Endometrial microvascular endothelial cells (primary cell): ENCODE results near the gene ADORA2A. TPM values are rescaled to one million over a fixed set of nuclear protein-coding genes. Genes with fewer than 3 reads are reported as not detected.
"Not testable (repeated sequence)": the region's sequence is repeated elsewhere in the genome, so short reads cannot be mapped to it uniquely, and the experiment has no call there.

Experiments used
- in situ Hi-C: cut with HindIII; loops from 2 replicates; pipeline ENCODE4 v1.10.0; 2017; ENCODE audit warnings: low sequenced_read_pairs, low pct_unique_long_range_greater_than_20kb; ENCODE audit errors: inconsistent ontology term
- total RNA-seq: library from RNA; depleted of rRNA; stranded (reverse); fragments of >200 nt; gene quantifications from one replicate; pipeline ENCODE4 v1.2.3, GENCODE V29; 2015; ENCODE audit errors: inconsistent ontology term

ADORA2A gene
- total RNA-seq, 1 donor from 2014 or later: 2.1 TPM

DNA sequence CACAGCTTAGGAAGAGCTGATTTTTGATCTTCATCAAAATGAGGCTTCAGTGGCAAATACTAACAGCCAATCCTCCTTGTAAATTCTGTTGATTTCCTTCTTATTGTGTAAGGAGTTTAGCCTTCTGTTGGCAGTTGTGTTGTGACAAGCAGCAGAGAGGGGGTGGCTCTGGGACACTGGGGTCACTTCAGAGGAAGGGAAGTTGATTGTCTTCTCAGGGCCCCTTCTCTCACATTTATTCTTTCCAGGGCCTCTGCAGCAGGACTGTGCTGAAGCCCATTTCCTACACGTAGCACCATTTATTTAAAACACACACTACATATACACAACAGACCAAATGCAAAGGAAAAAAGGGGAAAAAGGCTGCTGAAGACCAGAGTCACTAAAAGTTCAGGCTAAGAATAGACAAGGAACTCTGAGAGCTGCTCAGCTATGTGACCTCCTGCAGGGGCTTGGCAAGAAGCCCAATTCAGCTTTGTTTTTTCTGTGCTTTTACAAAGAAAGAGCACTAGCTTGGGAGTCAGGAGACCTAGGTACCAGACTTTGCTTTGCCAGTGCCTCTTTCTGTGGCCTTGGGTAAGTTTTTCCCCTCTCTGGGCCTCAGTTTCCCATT, 39.4 kb downstream of the ADORA2A start:
- in situ Hi-C loops: no loop called here

DNA sequence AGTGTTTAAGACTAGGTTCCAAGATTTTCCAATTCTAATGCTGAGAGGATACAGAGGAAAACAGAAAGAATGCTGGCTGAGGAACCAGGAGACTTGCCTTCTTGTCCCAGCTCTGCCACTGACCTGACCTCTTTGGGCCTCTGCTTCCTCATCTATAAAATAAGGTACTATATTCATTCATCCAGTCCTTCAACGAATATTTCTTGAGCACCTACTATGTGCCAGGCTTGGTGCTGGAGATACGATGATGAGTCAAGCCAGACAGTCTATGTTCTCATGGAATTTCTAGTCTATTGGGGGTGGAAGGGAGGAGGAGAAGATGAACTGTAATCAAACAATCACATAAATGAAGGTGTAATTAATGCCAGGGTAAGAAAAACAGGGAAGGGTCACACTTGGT, 39.9 kb downstream of the ADORA2A start:
- in situ Hi-C loops: no loop called here

DNA sequence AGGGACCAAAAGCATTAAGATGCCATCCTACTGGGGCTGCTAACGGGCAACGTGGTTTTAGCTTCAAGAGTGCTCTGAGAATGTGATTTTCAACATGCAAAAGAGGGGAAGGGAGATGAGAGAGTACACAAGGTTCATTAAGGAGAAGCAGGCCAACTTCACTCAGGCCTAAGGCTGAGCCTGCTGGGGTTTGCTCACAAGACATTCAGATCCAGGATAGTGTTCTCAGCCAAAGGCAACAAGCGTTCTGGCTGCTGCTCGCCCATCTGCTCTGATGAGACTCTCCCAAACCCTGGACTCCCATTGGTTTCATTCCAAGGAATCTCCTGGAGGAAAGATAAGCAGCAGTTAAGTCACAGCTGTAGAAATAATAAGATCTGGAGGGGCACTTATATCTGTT, 44.2 kb downstream of the ADORA2A start:
- in situ Hi-C loops: no loop called here

DNA sequence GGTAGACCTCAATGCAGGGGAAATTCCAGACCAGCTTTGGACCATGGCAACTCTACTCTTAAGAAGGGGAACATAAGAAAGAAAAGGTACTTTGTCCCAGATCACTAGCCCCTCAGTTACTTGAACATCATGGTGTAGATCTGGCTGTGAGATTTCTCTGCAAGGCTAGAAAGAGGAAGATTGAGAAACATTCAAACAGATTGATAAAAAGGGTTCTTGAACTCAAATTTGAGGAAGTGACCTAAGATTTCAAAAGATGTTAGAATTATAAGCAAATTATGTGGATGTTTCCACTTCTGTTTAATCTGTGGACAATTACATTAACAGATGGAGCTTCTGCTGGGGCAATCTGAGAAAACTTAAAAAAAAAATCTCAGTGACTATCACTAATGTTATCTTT, 45.9 kb downstream of the ADORA2A start:
- in situ Hi-C loops: no loop called here

DNA sequence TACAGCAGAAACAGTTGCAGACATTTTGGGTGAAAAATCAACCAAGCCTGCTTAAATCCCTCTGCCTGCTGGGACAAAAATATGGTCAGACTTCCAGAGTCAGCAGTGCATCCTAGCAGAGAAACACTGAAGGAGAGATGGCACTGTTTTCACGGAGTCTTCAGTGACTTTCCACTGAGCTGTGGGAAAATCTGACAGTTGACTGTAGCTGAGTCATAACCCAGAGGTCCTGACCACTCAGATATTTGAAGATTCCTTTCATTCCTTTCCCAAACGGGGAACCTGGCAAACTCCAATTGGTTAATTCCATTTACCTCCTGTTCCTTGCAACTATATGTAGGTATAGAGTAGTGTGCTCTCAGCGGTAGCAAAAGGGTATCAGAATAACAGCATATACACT, 46.8 kb downstream of the ADORA2A start:
- in situ Hi-C loops: no loop called here

DNA sequence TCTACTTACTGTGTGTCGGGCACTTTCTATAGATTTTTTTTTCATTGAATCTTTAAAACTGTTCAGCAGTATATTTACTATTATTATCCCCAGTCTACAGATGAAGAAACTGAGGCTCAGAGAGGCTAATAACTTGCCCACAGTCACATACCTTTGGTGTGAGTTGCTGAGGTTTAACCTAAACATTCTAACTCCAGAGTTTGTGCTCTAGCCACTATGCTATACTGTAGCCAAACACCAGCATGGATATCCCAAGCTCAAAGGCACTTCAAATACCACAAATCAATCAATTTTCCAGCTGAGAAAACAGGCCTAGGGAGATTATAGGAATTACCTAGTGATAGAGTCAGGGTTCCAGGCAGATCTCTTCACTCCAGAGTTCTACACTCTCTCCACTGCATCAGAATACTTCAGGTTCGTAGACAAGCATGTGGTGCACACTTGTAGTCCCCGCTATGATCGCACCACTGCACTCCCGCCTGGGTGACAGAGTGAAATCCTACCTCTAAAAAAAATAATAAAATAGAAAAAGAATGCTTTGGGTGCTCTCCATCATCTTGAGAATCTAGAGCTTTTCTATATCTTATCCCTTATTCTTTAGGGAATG, 47.4 kb downstream of the ADORA2A start:
- in situ Hi-C loops: no loop called here

DNA sequence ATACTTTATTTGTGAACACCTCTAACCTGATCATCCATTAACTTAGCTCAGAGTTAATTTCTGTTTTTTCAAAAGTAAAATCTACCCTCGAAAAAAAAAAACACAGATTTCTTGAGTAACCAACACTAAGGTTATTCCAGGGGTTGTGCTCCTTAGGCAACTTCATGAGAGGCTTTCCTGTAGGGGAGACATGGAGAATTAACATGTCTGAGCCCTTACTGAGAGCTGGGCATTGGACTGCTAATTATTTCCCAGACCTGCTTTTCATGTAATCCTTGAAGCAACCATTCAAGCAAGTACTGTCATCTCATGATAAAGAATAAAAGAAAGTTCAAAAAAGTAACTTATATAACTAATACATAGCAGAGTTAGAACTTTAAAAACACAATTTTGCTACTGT, 54.2 kb downstream of the ADORA2A start:
- in situ Hi-C loops: no loop called here

DNA sequence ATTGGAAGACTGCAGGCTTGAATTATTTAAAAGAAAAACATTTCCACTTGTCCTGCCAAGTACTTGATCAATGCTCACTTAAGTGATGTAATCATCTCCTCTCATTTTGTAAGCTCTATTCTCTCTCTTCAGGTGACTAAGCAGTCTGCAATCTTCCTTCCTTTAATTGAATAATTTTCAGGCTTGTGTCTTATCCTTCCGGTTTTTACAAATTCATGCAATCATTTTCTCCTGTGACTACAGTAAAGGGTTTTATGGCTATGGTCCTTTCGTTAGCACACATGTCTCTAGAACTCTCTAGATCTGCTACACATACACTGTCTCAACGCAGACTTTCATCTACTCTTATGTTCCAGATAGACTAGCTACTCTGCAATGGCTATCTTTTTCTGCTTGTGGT, 55.2 kb downstream of the ADORA2A start:
- in situ Hi-C loops: no loop called here

DNA sequence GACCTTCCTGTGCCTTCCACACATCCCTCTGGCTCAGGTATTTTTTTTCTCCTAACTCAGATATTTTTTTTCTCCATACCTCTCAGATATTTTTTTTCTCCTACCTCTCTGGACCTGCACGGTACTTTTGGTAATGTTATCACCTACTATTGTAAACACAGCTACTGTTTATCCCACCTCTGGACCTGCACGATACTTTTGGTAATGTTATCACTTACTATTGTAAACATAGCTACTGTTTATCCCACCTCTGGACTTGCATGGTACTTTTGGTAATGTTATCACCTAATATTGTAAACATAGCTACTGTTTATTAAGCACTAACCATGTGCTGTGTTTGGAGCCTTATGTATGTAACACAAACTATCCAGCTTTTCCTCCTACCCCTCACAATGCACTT, 55.6 kb downstream of the ADORA2A start:
- in situ Hi-C loops: no loop called here

DNA sequence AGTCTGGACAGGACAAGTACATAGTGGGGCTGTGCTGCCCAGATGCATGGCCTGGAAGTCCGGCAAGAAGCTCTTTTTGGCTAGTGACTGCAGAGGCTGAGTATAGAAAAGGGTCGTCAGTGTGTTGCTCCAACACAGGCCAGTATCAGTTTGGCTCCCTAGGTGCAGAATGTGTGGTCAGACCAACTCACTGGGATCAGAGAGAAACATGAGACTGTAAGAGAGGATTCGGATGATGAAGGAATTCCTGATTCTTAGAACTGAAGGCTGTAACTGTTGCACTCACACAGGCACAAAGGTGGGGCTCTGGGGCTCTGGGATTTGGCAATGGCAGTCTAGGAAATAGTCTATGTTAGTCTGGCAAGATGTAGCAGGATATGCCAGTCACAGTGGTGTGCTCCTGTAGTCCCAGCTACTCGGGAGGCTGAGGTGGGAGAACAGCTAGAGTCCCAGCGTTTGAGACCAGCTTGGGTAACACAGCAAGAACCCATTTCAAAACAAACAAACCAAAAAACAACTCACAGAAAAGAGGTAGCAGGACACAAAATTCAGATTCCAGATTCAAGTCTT, 56.7 kb downstream of the ADORA2A start:
- in situ Hi-C loops: no loop called here

DNA sequence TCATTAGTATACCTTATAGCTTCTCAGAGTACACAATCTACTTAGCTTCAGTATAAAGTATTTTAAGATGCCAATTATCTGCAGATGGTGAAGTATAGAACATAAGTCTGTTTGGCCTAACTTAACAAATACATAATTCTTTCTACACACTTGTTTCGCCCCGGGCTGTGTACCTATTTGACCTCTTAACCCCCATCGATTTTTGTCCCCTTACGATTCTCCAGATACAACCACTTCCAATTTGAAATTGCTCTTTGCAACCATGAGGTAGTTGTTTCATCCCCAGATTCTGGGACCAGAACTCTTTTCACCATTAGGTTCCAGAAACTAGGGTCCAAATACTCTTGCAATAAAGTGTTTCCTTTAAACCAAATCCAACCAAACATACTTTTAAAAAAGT, 57.8 kb downstream of the ADORA2A start:
- in situ Hi-C loops: no loop called here

DNA sequence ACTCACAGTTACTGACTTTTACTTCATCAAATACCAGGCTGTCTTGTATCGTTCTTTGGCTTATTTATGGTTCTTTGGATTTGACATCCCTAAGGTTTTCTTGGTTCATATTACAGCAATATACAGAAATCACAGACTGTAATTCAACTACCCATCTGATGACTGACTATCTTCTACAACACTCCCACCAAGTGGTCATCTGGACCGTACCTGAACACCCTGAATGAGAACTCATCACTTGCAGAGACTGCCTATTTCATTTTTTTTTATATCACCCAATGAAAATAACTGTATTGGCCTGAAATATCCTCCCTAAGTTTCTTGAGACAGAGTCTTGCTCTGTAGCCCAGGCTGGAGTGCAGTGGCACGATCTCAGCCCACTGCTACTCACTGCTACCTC, 58.2 kb downstream of the ADORA2A start:
- in situ Hi-C loops: no loop called here

DNA sequence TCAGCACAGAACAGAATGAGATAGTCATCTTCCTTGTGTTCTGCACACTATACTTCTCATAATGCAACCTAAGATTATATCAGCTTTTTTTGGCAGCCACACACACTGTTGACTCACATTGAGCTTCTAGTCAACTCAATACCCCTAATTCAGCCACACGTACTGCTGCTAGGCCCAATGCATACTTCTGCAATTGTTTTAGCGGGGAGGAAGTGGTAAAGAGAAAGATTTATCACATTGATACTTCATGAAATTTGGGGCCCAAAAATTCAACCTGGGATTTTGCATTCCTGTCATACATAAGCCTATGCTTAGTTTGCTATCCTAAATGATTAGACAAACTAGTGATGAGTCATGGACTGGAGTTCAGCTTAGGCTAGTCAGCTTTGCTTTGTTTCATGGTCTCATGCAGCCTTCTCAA, 59.1 kb downstream of the ADORA2A start:
- in situ Hi-C loops: no loop called here

DNA sequence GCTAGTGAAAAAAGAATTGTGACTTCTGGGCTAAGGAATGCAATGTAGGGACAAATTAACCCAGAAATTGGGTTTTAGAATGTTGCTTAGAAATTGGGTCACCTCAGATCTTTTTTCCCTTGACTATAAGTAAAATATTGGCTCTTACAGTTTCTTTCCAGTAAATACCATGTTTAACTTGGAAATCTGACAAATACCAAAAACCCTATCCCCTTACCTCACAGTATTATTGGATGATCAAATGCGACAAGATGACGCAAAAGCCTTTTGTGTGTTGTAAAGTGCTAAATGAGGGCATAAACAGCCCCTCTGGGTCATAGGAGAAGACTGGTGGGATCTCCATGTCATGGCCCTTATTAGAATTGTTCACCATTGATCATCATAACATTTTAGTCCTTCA, 61.6 kb downstream of the ADORA2A start:
- in situ Hi-C loops: no loop called here

DNA sequence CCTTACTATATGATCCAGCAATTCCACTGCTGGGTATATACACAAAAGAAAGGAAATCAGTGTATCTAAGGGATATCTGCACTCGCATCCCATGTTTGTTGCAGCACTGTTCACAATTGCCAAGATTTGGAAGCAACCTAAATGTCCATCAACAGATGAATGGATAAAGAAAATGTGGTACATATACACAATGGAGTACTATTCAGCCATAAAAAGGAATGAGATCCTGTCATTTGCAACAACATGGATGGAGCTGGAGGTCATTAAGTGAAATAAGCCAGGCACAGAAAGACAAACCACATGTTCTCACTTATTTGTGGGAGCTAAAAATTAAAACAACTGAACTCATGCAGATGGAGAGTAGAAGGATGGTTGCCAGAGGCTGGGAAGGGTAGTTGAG, 62.0 kb downstream of the ADORA2A start:
- in situ Hi-C loops: not testable (repeated sequence)

Other genes with a start within 250 kb of the ADORA2A start
- 0.09 TPM for gene SUSD2, start 246.1 kb upstream of the ADORA2A start, total RNA-seq
- gene GGT5, start 182.5 kb upstream of the ADORA2A start, total RNA-seq: 17.6 TPM
- gene SPECC1L, start 156.8 kb upstream of the ADORA2A start, total RNA-seq: 30.1 TPM
- gene UPB1, start 67.7 kb downstream of the ADORA2A start, total RNA-seq: not detected
- 152 TPM for gene GUCD1, start 127.5 kb downstream of the ADORA2A start, total RNA-seq
- 343 TPM for gene SNRPD3, start 128.4 kb downstream of the ADORA2A start, total RNA-seq
- gene LRRC75B, start 165.5 kb downstream of the ADORA2A start, total RNA-seq: 2.0 TPM
- 5.4 TPM for gene GGT1, start 175.6 kb downstream of the ADORA2A start, total RNA-seq